ENCODE results near the gene WDR91.

DNA sequence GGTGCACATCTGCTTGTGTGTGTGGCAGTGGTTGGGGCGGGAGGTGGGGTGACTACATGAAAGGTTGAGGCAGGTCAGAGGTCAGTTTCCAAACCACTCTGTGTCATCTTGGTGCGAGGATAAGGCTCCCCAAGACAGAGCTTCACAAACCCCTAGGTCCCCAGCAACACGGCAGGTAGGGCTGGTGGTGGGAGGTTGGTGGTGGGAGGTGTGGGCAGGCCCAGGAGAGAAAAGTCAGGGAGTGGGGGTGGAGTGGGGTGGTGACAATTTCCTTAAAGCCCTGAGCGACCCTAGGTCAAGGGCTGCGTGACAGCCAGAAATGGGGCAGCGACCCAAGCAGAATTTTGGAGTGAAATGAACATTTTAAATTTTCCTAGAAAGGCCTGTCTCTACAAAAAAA, 20.8 kb upstream of the WDR91 start:
- TF ChIP-seq, protein P1, sequence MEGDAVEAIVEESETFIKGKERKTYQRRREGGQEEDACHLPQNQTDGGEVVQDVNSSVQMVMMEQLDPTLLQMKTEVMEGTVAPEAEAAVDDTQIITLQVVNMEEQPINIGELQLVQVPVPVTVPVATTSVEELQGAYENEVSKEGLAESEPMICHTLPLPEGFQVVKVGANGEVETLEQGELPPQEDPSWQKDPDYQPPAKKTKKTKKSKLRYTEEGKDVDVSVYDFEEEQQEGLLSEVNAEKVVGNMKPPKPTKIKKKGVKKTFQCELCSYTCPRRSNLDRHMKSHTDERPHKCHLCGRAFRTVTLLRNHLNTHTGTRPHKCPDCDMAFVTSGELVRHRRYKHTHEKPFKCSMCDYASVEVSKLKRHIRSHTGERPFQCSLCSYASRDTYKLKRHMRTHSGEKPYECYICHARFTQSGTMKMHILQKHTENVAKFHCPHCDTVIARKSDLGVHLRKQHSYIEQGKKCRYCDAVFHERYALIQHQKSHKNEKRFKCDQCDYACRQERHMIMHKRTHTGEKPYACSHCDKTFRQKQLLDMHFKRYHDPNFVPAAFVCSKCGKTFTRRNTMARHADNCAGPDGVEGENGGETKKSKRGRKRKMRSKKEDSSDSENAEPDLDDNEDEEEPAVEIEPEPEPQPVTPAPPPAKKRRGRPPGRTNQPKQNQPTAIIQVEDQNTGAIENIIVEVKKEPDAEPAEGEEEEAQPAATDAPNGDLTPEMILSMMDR (IDR thresholded peaks at IDR 0.05; ENCODE audit: low read length), result no peak
- no peak for TF ChIP-seq EZH2 (IDR thresholded peaks at IDR 0.05; ENCODE audit: borderline replicate concordance, low read length)

Data from OCI-LY1 (cell line).